Urinary bladder (tissue), 4 donors: ENCODE measurements around the gene SLC22A12. TPM values are rescaled to one million over a fixed set of nuclear protein-coding genes. Genes with fewer than 3 reads are reported as not detected.
"Not testable (repeated sequence)": the region's sequence is repeated elsewhere in the genome, so short reads cannot be mapped to it uniquely, and the experiment has no call there.

Source experiments
- DNase-seq: peaks from one replicate; pipeline ENCODE4 v3.0.0-alpha.2; 2015; ENCODE audit errors: extremely low spot score
- H3K27ac ChIP-seq: one replicate; pipeline ENCODE4 v1.5.1; 2013; ENCODE audit warnings: low read depth, mild to moderate bottlenecking, moderate library complexity
- H3K36me3 ChIP-seq: one replicate; pipeline ENCODE4 v1.6.1; 2013; ENCODE audit warnings: mild to moderate bottlenecking, moderate library complexity; ENCODE audit not compliant: insufficient read depth
- H3K4me1 ChIP-seq: one replicate; pipeline ENCODE4 v1.6.1; 2013; ENCODE audit warnings: mild to moderate bottlenecking, moderate library complexity; ENCODE audit not compliant: insufficient read depth
- H3K4me3 ChIP-seq: one replicate; pipeline ENCODE4 v1.5.1; 2013; ENCODE audit warnings: low read depth, low read length
- WGBS: extraction: QIAGEN DNeasy Blood & Tissue Kit; methylation state at CpG from one replicate; pipeline ENCODE4 v1.1.7; 2013; 5-methylcytosine and 5-hydroxymethylcytosine counted together
- polyA plus RNA-seq: library from polyadenylated mRNA; stranded (reverse); fragments of 200-250 nt; gene quantifications from one replicate; pipeline ENCODE4 v1.2.3, GENCODE V29; 2013
- total RNA-seq: library from RNA; depleted of rRNA; stranded (reverse); fragments of >200 nt; gene quantifications from one replicate; pipeline ENCODE4 v1.2.3, GENCODE V29; 2014
- donor health status: healthy with polysubstance abuse.
- donor health status: healthy.

Gene SLC22A12
- total and polyA plus RNA-seq, 2 donors: not detected

GRCh38 chr11:64583296-64584262 is 7.4 kb upstream of the SLC22A12 start:
- Histone ChIP-seq H3K36me3 (no peaks in the 10 kb centered on the region), H3K27ac (no peak overlapping the region), H3K4me1 (no peaks in the 10 kb centered on the region), H3K4me3 (no peak overlapping the region)
- DNase-seq: no peak
- WGBS: 85% methylated on average over 28 of the region's 28 CpGs

DNA sequence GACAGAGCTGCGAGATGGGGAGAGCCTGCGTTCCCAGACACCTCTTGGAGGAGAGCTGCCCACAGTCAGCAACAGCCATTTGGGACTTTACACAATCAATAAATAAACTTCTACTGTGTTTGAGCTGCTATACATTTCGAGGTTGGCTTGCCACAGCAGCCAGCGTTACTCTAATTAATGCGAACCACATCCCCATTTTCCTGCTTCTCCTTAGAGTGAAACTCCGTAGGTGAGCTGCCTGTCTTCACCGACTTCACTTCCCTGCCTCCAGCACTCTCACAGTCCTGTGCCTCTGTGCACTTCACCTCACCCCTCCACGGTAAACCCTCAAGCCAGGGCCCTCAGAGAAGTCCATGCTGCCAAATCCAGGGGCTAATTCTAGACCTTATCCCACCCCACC is 5.9 kb upstream of the SLC22A12 start:
- 65% methylated on average over 8 of the region's 8 CpGs for WGBS
- DNase-seq: no peak
- H3K4me3 ChIP-seq: no peak overlapping the region

DNA sequence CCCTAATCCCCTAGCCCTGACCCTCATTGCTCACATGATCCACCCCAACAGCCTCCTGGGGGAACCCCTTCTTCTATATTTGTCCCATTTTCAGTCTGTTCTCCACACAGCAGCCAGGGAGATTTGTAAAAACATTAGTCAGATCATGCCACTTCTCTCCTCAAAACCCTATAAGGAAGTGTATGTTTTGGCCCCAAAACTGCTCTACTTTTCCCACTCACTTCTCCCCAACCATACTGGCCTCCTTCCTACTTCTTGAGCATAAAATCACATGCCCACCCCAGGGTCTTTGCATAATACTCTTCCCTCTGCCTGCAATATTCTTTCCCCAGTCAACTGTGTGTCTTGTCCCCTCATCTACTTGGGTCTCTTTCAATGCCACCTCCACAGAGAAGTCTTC is 4.7 kb upstream of the SLC22A12 start:
- no peak for DNase-seq
- no peak overlapping the region for H3K27ac ChIP-seq
- H3K4me3 ChIP-seq: no peak overlapping the region

More for the DNA sequence above, 5.9 kb upstream of the SLC22A12 start:
- H3K27ac ChIP-seq: no peak overlapping the region
- no peaks in the 10 kb centered on the region for H3K36me3 ChIP-seq
- H3K4me1 ChIP-seq: no peaks in the 10 kb centered on the region

DNA sequence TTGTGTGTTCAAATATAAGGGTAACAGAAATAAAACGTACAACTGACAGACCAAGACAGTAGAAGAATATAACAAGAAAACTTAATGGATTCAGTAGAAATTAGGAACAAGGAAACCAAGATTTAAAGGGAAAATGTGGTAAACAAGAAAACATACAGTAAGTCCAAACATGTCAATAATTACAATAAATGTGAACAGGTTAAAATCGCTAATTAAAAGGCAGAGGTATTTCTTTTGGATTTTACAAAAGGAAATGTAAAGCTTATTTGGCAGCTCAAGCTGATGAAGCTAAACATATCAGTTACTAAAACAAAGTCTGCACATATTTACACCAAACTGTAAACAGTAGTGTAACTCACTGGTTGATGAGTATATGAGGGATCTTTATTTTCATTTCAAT is 2.3 kb upstream of the SLC22A12 start:
- H3K4me3 ChIP-seq: no peak overlapping the region
- no peaks in the 10 kb centered on the region for H3K4me1 ChIP-seq
- no peak for DNase-seq
- no peaks in the 10 kb centered on the region for H3K36me3 ChIP-seq
- 94% methylated on average over 2 of the region's 2 CpGs for whole genome bisulfite sequencing
- no peak overlapping the region for H3K27ac ChIP-seq

More for the DNA sequence above, 4.7 kb upstream of the SLC22A12 start:
- Histone ChIP-seq H3K36me3 (no peaks in the 10 kb centered on the region), H3K4me1 (no peaks in the 10 kb centered on the region)

DNA sequence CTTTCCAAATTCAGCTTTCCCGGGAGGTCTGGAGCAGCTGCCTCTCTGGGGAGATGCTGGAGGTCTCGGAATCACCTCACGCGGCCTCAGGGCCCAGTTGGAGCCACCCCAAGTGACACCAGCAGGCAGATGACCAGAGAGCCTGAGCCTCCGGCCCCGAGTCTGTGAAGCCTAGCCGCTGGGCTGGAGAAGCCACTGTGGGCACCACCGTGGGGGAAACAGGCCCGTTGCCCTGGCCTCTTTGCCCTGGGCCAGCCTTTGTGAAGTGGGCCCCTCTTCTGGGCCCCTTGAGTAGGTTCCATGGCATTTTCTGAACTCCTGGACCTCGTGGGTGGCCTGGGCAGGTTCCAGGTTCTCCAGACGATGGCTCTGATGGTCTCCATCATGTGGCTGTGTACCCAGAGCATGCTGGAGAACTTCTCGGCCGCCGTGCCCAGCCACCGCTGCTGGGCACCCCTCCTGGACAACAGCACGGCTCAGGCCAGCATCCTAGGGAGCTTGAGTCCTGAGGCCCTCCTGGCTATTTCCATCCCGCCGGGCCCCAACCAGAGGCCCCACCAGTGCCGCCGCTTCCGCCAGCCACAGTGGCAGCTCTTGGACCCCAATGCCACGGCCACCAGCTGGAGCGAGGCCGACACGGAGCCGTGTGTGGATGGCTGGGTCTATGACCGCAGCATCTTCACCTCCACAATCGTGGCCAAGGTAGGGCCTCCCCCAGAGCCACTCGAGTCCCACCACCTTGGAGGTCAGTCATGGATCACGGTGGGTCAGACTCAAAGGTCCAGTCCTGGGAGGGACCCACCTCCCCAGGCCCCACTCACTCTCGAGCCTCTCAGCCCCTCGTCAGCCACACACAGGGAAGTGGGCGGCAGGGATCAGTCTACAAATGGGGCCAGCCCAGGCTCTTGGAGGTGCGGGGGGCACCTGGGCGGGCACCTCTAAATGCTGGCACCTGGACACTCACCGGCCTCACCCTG is 525 bp downstream of the SLC22A12 start:
- DNase-seq: no peak
- WGBS: 88% methylated on average over 36 of the region's 36 CpGs
- Histone ChIP-seq H3K27ac (no peak overlapping the region), H3K4me1 (no peaks in the 10 kb centered on the region), H3K4me3 (no peak overlapping the region), H3K36me3 (no peaks in the 10 kb centered on the region)

DNA sequence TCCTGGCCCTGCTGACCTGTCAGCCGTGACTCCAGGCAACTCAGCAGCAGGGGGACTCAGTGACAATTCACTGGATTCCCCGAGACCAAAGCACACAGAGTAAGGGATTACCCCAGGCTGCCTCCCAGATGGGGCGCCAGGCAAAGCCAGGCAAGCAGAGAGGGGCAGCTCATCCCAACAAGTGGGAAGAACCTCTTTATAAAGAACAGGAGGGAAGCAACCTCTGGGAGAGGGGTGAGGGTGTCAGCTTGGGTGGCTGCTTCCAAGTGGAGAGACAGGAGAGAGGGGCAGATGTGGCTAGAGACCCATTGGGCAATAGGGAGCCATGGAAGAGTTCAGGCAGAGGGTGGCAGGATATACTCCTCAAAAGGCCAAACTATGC is 1.2 kb downstream of the SLC22A12 start:
- DNase-seq: no peak
- Histone ChIP-seq H3K36me3 (no peaks in the 10 kb centered on the region), H3K4me3 (no peak overlapping the region), H3K27ac (no peak overlapping the region), H3K4me1 (no peaks in the 10 kb centered on the region)
- WGBS: 93% methylated on average over 3 of the region's 3 CpGs

GRCh38 chr11:64592656-64593055 is 1.6 kb downstream of the SLC22A12 start:
- WGBS: 89% methylated on average over 9 of the region's 9 CpGs
- H3K4me1 ChIP-seq: no peaks in the 10 kb centered on the region
- H3K27ac ChIP-seq: no peak overlapping the region
- no peak overlapping the region for H3K4me3 ChIP-seq
- H3K36me3 ChIP-seq: no peaks in the 10 kb centered on the region
- no peak for DNase-seq

DNA sequence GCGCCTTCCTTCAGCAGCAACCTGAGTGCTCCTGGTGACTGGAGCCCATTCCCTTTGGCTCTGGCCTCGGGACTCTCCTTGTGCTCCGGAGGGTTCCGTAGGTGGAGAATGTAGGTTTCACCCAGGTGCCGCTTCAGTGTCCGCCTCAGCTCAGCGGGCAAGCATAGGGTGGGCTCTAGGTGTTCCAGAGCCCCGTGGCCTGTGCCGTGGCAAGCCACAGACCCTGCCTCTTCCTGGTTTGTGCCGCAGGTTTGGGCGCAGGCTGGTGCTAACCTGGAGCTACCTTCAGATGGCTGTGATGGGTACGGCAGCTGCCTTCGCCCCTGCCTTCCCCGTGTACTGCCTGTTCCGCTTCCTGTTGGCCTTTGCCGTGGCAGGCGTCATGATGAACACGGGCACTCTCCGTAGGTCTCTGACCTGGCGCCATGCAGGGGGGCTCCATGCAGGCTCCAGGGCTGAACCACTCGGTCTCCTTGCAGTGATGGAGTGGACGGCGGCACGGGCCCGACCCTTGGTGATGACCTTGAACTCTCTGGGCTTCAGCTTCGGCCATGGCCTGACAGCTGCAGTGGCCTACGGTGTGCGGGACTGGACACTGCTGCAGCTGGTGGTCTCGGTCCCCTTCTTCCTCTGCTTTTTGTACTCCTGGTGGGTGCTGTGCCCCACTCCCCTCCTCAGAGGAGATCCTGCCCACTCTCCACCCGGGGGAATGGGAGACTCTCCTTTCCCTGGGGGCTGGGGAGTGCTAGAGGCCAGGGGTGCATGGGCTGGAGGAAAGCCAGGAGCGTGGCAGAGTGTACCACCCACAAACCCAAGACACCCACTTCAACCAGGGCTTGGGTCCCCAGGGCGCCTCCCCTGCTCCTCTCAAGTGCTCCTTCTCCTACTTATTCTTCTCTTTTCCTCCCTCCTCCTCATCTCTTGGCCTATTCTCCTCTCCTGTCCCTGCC is 2.4 kb downstream of the SLC22A12 start:
- no peak for DNase-seq
- 89% methylated on average over 32 of the region's 32 CpGs for WGBS
- no peaks in the 10 kb centered on the region for H3K36me3 ChIP-seq
- no peak overlapping the region for H3K27ac ChIP-seq
- no peak overlapping the region for H3K4me3 ChIP-seq
- no peaks in the 10 kb centered on the region for H3K4me1 ChIP-seq

DNA sequence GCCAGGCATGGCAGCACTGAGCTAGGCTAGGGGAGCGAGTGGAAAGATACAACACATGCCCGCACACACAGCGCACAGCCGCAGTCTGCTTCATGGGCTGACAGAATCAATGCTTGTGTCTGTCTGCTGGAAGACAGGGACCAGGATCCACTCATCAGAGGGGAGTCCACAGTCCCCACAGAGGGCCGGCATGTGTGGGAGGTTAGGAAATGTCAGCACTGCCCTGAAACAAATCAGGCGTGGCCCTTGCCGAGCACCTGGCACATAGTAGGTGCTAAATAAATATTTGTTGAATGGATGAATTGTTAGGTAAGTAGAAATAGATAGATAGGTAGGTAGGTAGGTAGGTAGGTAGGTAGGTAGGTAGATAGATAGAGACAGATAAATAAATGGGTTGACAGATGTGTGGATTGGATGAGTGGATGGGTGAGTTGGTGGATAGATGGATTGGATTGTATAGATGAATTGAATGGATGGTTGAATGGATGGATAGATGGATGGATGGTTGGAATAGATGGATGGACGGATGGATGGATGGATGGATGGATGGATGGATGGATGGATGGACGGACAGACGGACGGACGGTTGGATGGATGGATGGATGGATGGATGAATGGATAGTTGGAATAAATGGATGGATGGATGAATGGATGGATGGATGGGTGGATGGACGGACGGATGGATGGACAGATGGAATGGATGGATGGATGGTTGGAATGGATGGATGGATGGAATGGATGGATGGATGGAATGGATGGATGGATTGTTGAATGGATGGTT is 3.3 kb downstream of the SLC22A12 start:
- 92% methylated on average over 14 of the region's 14 CpGs for WGBS
- H3K4me3 ChIP-seq: no peak overlapping the region
- DNase-seq: no peak
- no peak overlapping the region for H3K27ac ChIP-seq
- H3K4me1 ChIP-seq: no peaks in the 10 kb centered on the region
- H3K36me3 ChIP-seq: no peaks in the 10 kb centered on the region

DNA sequence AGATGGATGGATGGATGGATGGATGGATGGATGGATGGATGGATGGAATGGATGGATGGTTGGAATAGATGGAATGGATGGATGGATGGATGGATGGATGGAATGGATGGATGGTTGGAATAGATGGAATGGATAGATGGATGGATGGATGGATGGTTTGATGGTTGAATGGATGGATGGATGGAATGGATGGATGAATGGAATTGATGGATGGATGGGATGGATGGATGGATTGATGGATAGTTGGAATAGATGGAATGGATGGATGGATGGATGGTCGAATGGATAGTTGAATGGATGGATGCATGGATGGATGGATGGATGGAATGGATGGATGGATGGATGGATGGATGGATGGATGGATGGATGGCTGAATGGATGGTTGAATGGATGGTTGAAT is 4.9 kb downstream of the SLC22A12 start:
- not testable (repeated sequence) for DNase-seq, H3K4me1 ChIP-seq, H3K36me3 ChIP-seq, H3K27ac ChIP-seq, H3K4me3 ChIP-seq
- 68% methylated on average over 1 of the region's 1 CpG for WGBS

- H3K27ac ChIP-seq: no peak overlapping the region
- 91% methylated on average over 13 of the region's 13 CpGs for WGBS
- no peak for DNase-seq
- no peaks in the 10 kb centered on the region for H3K4me1 ChIP-seq
- H3K4me3 ChIP-seq: no peak overlapping the region
- no peaks in the 10 kb centered on the region for H3K36me3 ChIP-seq
Observed at GRCh38 chr11:64597671-64598101, 6.7 kb downstream of the SLC22A12 start.

GRCh38 chr11:64598106-64598796 is 7.2 kb downstream of the SLC22A12 start:
- H3K4me3 ChIP-seq: no peak overlapping the region
- H3K27ac ChIP-seq: no peak overlapping the region
- 92% methylated on average over 12 of the region's 12 CpGs for WGBS
- no peaks in the 10 kb centered on the region for H3K4me1 ChIP-seq
- DNase-seq: no peak
- no peaks in the 10 kb centered on the region for H3K36me3 ChIP-seq
